ENCODE results near the gene TP63. TPM values are rescaled to one million over a fixed set of nuclear protein-coding genes. Genes with fewer than 3 reads are reported as not detected.

The TP63 gene
- polyA plus RNA-seq, 3 donors, result not detected

DNA sequence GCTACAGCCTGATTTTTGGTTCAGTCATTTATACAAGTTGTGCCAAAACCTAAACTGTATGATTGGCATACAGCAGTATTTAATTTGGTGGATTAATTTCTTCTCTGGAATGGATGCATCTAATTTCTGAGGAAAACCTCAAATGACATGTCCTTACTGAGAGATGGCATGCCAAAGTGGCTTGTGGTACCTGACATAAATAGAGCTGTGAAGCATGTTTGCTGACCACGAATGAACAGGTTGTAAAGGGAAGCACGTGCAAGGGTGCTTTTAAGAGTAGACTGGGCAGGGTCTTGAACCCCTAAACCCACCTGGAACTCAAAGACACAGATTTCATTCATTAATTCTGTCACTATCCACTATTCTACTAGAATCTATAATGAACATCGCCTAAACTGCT lies 77.2 kb downstream of the TP63 start:
- Mint-ChIP-seq H3K36me3 (no peaks in the 10 kb centered on the region), H3K4me1 (no peaks in the 10 kb centered on the region), H3K27me3 (ENCODE audit: low read depth in 3 of 3) (no peaks in the 10 kb centered on the region), H3K27ac (no peak overlapping the region), H3K4me3 (no peak overlapping the region), H3K9me3 (peaks cover 0 to 2% (median 0%) of the 10 kb centered on the region in 7 donors)
- no peaks in the 10 kb centered on the region for H3K4me1 ChIP-seq (ENCODE audit: control insufficient read depth in 1 of 2, insufficient read depth in 2 of 2, low read length in 2 of 2)
- intact Hi-C loops (cut with micrococcal nuclease), result no loop called here
- no peak for DNase-seq
- no peak overlapping the region for H3K27ac ChIP-seq (ENCODE audit: low read depth in 1 of 2, low read length in 2 of 2)
- H3K9ac ChIP-seq (ENCODE audit: insufficient read depth, low read length, poor library complexity, severe bottlenecking), result no peak overlapping the region
- WGBS (ENCODE audit: insufficient coverage), result 100% methylated on average over 1 of the region's 3 CpGs
- no peaks in the 10 kb centered on the region for H3K79me2 ChIP-seq (ENCODE audit: insufficient read depth, low read length)
- no peaks in the 10 kb centered on the region for H3K36me3 ChIP-seq (replicated peaks in 1 of 2; ENCODE audit: control insufficient read depth in 1 of 2, insufficient read depth in 2 of 2, low read length in 2 of 2)
- H3K4me3 ChIP-seq (replicated peaks in 1 of 3; ENCODE audit: low read depth in 2 of 3, low read length in 3 of 3), result no peak overlapping the region
- H4K20me1 ChIP-seq (ENCODE audit: insufficient read depth, low read length), result no peaks in the 10 kb centered on the region
- no peak overlapping the region for H3K4me2 ChIP-seq (replicated peaks; ENCODE audit: extremely low read depth, low read length, poor library complexity, severe bottlenecking)
- no peaks in the 10 kb centered on the region for H3K9me3 ChIP-seq (replicated peaks in 1 of 2; ENCODE audit: control insufficient read depth in 1 of 2, insufficient read depth in 1 of 2, low read length in 2 of 2)
- H3K27me3 ChIP-seq (ENCODE audit: control insufficient read depth in 2 of 2, insufficient read depth in 2 of 2, low read length in 2 of 2), result no peaks in the 10 kb centered on the region
- H2AFZ ChIP-seq (ENCODE audit: insufficient read depth, low read depth, low read length, poor library complexity, severe bottlenecking), result no peak overlapping the region
- TF ChIP-seq, protein P1, sequence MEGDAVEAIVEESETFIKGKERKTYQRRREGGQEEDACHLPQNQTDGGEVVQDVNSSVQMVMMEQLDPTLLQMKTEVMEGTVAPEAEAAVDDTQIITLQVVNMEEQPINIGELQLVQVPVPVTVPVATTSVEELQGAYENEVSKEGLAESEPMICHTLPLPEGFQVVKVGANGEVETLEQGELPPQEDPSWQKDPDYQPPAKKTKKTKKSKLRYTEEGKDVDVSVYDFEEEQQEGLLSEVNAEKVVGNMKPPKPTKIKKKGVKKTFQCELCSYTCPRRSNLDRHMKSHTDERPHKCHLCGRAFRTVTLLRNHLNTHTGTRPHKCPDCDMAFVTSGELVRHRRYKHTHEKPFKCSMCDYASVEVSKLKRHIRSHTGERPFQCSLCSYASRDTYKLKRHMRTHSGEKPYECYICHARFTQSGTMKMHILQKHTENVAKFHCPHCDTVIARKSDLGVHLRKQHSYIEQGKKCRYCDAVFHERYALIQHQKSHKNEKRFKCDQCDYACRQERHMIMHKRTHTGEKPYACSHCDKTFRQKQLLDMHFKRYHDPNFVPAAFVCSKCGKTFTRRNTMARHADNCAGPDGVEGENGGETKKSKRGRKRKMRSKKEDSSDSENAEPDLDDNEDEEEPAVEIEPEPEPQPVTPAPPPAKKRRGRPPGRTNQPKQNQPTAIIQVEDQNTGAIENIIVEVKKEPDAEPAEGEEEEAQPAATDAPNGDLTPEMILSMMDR (IDR thresholded peaks at IDR 0.05), result no peak

DNA sequence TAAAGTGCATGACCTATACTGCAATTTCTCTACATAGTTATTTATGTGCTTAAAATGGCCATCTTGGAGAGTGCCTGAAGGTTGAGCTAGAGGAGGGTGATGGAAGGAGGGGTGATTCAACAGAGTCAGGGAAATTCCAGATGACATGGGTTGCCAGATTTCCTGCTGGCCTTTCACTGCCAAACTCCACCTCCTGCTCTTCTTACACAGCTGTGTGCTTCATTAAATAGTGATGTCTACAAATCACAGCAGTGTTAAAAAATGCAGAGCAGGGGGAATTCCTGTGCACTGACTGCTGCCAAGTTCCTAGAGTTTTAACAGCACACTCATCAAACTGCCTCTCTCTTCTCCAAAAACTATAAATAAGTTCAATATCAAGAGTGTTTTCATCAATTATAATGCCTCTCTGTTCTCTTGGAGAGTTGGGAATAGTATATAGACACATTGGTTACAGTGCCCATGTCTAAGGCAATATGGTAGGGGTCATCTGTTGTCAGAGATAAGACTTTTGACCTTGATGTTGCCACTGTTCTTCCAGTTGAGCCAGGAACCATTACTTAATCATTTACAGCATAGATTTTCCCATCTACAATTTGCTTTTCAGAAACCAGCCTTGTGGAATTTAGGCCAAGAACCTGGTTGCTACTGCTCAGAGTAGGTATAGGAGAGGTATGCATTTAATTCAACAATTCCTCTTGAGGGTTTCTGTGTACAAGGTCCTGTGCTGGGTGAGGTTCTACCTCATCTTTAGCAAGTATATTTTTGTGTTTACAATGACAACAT lies 79.6 kb downstream of the TP63 start:
- Histone ChIP-seq H2AFZ (ENCODE audit: insufficient read depth, low read depth, low read length, poor library complexity, severe bottlenecking) (no peak overlapping the region), H3K27ac (ENCODE audit: low read depth in 1 of 2, low read length in 2 of 2) (no peak overlapping the region), H4K20me1 (ENCODE audit: insufficient read depth, low read length) (no peaks in the 10 kb centered on the region), H3K27me3 (ENCODE audit: control insufficient read depth in 2 of 2, insufficient read depth in 2 of 2, low read length in 2 of 2) (no peaks in the 10 kb centered on the region), H3K36me3 (replicated peaks in 1 of 2; ENCODE audit: control insufficient read depth in 1 of 2, insufficient read depth in 2 of 2, low read length in 2 of 2) (no peaks in the 10 kb centered on the region), H3K9me3 (replicated peaks in 1 of 2; ENCODE audit: control insufficient read depth in 1 of 2, insufficient read depth in 1 of 2, low read length in 2 of 2) (no peaks in the 10 kb centered on the region), H3K79me2 (ENCODE audit: insufficient read depth, low read length) (no peaks in the 10 kb centered on the region), H3K4me3 (replicated peaks in 1 of 3; ENCODE audit: low read depth in 2 of 3, low read length in 3 of 3) (no peak overlapping the region), H3K4me2 (replicated peaks; ENCODE audit: extremely low read depth, low read length, poor library complexity, severe bottlenecking) (no peak overlapping the region), H3K4me1 (ENCODE audit: control insufficient read depth in 1 of 2, insufficient read depth in 2 of 2, low read length in 2 of 2) (no peaks in the 10 kb centered on the region), H3K9ac (ENCODE audit: insufficient read depth, low read length, poor library complexity, severe bottlenecking) (no peak overlapping the region)
- Mint-ChIP-seq H3K4me3 (no peak overlapping the region), H3K36me3 (no peaks in the 10 kb centered on the region), H3K9me3 (peaks cover 0 to 2% (median 0%) of the 10 kb centered on the region in 7 donors), H3K27me3 (ENCODE audit: low read depth in 3 of 3) (peaks cover 0 to 2% (median 0%) of the 10 kb centered on the region in 3 donors), H3K27ac (no peak overlapping the region), H3K4me1 (no peaks in the 10 kb centered on the region)
- peak in 1 of 3 donors; percentile 42 for DNase-seq
- TF ChIP-seq, protein P1 (IDR thresholded peaks at IDR 0.05), result no peak
- intact Hi-C loops (cut with micrococcal nuclease), result no loop called here

Data from CD14-positive monocyte (primary cell).